NOMO-1 treated with DMSO at 0.1 percent for 48 hours (cell line): ENCODE results near the gene WASHC2A.
"Not testable (repeated sequence)": the region's sequence is repeated elsewhere in the genome, so short reads cannot be mapped to it uniquely, and the experiment has no call there.

Experiments used
- DNase-seq: peaks from one replicate; lab custom pipeline; 2025; ENCODE audit not compliant: unreplicated experiment; lab: John Stamatoyannopoulos, UW

Gene WASHC2A

DNA sequence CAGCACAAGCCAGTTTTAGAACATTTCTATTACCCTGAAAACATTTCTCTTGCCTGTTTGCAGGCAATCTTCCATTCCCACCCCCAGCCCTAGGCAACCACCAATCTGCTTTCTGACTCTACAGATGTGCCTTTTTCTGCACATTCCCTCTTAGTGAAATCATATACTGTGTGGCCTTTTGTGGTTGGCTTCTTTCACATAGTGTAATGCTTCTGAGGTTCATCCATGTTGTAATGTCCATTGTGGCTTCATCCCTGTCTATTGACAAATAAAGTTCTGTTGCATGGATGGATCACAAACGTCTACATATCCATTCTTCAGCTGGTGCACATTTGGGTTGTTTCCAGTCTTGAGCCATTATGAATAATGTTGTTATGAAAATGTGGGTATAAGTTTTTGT, 77.8 kb downstream of the WASHC2A start:
- DNase-seq = not testable (repeated sequence)

GRCh38 chr10:50152792-50153272, 85.1 kb downstream of the WASHC2A start:
- no peak for DNase-seq

DNA sequence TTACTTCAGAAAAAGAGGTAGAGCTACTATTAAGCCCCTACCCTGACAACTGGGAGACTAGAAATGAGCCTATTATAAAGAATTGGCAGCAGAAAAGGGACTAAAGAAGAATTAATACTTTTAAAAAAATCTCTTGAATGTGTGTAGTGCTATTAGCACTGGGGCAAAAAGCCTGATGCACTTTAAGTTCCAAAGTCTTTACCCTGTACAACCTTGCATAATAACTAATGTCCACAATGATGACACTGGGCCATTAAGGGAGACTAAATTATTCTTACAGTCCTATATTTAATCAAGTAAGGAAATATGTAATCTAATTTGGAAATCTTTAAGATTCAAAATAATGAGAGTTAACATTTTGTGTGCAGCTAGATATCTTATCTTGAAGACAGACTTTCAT, 90.1 kb downstream of the WASHC2A start:
- not testable (repeated sequence) for DNase-seq

GRCh38 chr10:50159856-50160255, 92.1 kb downstream of the WASHC2A start:
- DNase-seq = not testable (repeated sequence)

DNA sequence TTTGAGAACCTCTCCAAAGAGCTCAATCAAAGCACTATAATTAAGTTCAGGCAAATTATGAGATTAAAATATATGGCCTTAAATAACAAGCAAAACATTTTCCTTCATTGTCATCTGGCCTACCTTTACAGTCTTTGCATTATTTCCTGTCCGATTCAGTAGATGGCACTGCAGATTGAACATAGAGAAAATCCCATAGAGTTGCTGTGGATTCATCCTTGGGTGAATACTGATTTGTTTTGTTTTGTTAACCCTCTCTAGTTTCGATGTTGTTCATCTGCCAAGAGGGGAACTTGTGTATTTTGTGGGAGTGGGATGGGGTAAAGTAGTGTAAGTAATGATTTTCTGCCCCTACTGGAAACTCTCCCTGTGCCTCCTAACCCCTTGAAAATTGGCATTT, 97.3 kb downstream of the WASHC2A start:
- not testable (repeated sequence) for DNase-seq

GRCh38 chr10:50167833-50168232, 100.1 kb downstream of the WASHC2A start:
- not testable (repeated sequence) for DNase-seq

DNA sequence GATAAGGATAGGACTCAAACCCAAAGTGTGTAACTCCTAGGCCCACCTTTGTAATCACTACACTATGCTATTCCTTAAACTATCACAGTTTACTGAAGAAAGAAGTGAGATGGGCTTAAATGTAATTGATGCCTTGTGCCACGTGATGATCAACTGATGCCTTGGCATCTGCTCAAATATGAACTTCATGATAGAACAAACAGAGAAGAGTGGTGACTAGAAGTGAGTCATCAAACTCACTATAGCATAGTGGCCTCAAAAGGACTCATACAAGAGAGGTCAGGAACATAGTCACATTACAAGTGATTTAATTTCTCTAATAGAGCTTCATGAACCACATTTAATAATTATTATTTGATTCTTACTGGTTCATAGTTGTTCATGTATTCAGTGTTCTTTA, 101.8 kb downstream of the WASHC2A start:
- DNase-seq = not testable (repeated sequence)

GRCh38 chr10:50174788-50175525, 107.2 kb downstream of the WASHC2A start:
- DNase-seq = not testable (repeated sequence)
